HG02840 (cell line): ENCODE data around the gene UCHL5.

Experiments
- ATAC-seq: cut with Tn5 transposase; IDR thresholded peaks from one replicate; pipeline ENCODE4 v1.9.1; 2021; ENCODE audit warnings: mild to moderate bottlenecking, moderate library complexity, moderate number of reproducible peaks; ENCODE audit not compliant: unreplicated experiment, low FRiP score

Gene UCHL5, protein sequence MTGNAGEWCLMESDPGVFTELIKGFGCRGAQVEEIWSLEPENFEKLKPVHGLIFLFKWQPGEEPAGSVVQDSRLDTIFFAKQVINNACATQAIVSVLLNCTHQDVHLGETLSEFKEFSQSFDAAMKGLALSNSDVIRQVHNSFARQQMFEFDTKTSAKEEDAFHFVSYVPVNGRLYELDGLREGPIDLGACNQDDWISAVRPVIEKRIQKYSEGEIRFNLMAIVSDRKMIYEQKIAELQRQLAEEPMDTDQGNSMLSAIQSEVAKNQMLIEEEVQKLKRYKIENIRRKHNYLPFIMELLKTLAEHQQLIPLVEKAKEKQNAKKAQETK

DNA sequence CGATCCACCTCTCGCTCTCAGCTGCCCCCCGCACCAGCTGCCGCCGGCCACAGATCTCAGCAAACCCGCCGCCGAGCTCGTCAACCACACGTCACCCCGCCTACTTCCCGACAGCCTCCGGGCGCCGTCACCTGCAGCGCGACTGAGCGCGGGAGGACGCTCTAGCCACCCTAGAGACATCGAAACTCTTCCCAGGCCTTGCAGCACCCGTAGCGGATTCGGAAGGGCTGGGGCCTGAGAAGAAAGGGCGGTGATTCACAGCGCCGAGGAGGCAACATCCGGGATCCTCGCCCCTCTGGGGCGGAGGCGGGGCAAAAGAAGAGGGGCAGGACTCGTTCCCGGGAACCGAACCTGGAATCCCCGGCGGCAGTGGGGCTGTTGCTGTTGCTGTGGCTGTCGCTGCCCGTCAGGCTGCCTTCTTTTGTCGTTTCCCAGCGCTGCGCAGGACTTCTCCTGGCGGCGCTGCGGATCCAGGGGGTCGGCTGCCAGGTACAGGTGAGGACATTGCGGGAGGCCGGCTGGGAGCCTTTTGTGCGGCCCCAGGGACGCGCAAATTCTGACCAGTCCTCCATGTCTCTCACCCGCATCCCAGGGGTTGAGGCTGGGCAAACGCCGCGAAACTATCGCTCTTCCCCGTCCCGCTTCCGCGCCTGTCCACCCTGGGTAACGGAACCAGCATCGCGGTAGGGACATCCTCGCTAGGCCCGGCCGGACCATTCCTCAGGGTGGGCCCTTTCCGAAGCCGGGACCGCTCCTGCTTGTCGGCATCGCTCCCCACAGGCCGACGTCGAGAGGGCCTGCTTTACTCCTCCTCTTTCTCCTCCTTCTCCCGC, at the start of gene UCHL5, which contains the start of gene RO60:
UCHL5 (minus strand) TSS at position 79 of the 833 bp plus-strand sequence. CDS start 100 bp downstream, outside the sequence.
RO60 (plus strand) TSS at position 331 of the 833 bp plus-strand sequence. CDS start 9,443 bp downstream, outside the sequence.
- peak; percentile 94 for ATAC-seq

DNA sequence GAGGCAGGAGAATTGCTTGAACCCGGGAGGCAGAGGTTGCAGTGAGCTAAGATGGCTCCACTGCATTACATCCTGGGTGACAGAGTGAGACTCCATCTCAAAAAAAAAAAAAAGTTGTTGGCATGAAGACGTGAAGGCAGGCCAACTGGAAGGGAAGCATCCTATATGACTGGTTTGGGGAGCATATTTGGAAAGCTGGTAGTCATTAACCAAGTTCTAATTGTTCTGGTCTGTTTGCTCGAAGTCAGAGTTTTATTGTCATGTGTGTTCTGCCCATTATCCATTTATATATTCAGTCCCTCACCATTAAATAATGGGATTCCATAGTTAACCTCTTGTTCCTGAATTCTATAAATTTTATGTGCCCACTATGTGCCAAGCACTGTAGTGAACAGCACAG, 49.3 kb upstream of the UCHL5 start:
- no peak for ATAC-seq

DNA sequence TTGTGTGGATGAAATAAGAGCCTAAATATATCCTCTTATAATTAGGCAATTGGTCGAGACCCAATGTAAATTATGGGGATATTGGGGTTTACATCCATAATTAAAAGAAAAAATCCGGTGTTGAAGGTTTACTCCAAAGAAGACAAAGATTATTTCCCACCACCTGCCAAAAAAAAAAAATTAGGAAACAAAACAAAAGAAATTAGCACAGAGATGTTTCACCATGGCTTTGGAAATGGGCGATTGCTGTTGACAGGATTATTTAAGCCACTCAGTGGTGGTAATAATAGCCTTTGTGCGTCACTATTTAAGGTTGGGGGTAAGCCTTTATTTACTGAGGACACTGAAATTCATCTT, 46.6 kb upstream of the UCHL5 start:
- ATAC-seq: no peak

DNA sequence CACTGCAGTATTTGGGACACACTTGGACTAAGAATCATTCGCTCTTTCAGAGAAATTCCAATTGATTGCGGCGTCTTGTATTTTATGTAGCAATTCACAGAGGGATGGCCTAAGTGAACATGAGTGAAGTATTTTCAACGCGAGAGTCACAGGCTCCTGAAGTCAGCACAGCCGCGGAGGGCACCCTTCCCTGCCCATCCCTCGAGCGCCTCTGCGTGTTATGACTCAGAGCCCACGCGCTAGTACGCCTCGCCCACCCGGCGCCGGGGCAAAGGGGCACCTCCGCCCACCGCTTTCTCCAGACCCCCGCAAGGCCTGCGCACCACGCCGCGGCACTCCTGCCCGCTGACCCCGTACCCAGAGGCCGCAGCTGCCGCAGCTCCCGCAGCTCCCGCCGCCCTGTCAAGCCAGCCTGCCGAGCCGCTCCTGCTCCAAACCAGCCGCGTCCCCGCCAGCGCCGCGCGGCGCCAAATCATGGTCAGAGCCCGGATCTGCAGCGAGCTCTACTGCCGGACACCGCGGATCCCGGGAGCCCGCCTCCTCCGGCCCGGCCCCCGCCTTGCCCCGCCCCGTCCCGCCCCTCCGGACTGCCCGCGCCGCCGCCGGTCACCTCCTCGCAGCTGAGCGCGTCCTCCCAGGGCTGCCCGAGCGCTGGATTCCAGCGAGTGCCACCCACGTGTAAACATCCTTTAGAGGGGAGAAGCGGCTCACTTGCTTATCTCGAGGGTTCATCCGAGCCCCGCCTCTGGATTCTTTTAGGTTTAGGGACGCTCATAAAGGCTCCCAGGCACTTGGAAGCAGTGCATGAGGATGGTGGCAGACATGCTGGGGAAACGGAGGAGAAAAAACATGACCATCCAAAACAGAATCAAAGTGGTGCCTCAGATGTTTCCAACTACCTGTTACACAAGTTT, 46.0 kb upstream of the UCHL5 start, which contains the start of gene GLRX2:
GLRX2 (minus strand) TSS at position 508 of the 914 bp plus-strand sequence; CDS start at position 476, 32 bp downstream.
- ATAC-seq: peak; percentile 94

DNA sequence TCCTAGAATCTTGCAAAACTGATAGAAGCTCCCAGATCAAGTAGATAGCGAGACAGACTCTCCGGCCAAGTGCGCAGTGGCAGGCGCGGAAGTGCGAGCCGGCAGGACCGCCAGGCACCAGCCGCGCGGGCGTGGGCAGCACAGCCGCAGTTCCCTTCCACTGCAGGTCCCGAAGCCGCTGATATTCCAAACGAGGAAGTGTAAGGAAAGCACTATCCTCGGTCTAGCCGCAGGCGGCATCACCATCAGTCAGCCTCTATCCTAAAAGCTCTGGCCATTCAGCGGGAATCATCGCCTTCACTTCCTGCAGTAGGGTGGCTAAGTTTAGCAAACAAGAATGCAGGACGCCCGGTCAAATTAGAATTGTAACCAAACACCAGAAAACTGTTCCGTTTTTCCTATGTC, 45.3 kb upstream of the UCHL5 start:
- peak; percentile 28 for ATAC-seq

DNA sequence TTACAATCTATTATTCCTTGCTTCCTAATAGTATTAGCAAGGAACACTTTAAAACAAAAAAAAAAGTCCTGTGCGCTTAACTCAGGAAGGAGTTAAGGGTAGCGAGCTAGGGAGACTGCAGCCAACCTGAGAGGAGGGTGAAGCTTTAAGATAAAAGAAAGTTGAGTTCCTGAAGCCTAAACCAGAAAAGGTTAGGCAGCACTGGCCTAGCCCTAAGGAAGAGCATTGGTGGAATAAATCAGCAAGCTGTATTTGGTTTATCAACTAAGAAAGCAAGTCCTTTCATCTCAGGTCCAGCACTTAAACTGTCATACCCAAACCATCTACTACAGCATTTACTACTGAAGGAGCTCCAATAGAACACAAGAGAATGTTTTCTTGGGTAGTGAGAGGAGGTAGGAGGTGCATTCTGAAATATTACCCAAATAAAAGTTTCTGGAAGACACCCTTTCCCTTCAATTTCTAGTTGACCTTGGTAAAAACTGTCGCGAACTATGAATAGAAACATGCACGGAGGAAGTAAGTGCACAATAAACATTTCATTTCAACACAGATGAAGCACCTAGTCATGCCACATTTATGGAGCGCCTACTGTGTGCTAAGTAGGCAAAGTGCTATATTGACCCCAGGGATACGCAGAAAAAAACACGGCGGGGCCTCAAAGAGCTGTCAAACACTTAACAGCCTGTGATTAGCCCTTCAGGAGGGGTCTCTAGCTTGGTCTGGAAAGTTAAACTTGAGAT, 44.8 kb upstream of the UCHL5 start:
- ATAC-seq: no peak

DNA sequence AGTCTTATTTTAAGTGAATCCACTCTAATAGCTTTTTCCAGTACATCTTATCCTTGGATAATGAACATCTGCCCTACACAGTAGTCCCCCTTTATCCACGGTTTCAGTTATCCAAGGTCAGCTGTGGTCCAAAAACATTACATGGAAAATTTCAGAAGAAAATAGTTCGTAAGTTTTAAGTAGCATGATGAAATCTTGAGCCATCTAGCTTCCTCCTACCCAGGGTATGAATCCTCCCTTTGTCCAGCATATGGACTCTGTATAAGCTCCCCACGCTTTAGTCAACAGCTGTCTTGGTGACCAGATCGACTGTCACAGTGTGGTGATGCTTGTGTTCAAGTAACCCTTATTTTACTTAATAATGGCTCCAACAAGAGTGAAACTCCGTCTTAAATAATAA, 43.5 kb upstream of the UCHL5 start:
- ATAC-seq: no peak

DNA sequence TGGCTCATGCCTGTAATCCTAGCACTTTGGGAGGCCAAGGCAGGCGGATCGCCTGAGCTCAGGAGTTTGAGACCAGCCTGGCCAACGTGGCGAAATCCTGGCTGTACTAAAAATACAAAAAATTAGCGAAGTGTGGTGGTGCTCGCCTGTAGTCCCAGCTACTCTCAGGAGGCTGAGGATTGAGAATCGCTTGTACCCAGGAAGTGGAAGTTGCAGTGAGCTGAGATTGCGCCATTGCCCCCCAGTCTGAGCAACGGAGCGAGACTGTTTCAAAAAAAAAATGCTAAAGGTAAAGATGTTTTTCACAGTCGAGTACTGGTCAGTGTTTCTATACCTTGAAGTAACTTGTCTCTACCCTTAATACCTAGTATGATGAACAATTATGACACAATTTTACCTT, 35.0 kb upstream of the UCHL5 start:
- ATAC-seq: no peak

DNA sequence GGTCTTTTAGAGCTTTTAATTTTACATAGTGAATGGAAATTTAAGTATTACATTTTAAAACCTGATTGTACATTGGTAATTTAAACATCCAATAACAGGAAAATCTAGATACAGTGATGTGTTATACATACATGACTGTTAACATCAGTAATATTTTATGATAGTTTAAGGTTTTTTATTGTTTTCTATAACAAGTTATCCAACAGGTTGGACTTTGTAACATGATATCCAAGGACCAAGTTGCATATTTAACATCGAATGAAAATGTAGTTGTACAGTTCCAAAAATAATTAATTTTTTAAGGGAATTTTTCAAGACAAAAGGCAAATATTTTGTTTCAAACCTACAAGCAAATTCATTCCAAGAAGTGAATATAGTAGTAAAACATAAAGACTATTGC, 31.7 kb upstream of the UCHL5 start:
- ATAC-seq: no peak

DNA sequence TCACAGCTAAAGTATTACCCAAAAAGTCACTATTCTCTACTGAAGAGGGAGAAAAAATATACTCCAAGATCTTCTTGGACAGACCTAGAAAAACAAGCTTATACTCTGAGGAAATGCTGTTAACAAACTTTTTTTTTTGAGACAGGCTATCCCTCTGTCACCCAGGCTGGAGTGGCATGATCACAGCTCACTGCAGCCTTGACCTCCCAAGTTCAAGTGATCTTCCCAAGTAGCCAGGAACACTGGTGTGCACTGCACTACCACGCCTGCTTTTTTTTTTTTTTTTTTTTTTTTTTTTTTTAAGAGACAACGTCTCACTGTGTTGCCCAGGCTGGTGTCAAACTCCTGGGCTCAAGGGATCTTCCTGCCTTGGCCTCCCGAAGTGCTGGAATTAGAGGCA, 28.7 kb upstream of the UCHL5 start:
- ATAC-seq: no peak

DNA sequence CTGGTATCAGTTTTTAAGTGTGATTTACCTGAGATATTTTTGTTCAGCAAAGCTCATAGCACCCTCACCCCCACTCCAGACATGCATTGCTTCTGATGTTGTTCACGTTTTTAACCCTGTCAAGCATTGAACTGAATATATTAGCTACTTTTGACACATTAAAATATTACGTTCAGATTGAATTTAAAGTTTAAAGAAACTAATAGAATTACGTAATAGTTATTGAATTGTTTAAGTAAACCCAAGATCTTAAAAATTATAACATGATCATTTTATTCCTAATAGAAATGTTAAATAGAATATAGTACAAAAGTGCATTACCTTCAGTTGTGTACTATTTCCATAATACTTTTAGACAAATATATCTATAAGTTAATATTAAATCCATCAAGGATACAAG, 27.2 kb upstream of the UCHL5 start:
- no peak for ATAC-seq

DNA sequence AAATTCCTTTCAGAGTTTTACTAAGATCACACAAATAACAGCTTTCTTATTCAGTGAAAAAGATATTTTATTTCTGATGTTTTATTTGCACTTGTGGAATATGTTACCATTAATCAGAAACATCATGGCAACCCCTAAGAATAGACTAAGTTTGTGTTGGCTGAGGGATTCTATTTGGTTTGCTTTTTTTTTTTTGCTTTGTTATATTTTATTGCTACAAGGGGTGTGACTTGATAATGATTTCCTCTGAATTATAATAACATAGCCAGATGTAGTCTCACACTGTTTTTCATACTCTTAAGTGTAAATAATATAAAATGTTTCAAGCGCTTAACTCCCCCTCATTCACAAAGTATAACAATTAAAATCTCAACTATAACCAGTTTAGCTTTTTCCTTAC, 26.1 kb upstream of the UCHL5 start:
- no peak for ATAC-seq

DNA sequence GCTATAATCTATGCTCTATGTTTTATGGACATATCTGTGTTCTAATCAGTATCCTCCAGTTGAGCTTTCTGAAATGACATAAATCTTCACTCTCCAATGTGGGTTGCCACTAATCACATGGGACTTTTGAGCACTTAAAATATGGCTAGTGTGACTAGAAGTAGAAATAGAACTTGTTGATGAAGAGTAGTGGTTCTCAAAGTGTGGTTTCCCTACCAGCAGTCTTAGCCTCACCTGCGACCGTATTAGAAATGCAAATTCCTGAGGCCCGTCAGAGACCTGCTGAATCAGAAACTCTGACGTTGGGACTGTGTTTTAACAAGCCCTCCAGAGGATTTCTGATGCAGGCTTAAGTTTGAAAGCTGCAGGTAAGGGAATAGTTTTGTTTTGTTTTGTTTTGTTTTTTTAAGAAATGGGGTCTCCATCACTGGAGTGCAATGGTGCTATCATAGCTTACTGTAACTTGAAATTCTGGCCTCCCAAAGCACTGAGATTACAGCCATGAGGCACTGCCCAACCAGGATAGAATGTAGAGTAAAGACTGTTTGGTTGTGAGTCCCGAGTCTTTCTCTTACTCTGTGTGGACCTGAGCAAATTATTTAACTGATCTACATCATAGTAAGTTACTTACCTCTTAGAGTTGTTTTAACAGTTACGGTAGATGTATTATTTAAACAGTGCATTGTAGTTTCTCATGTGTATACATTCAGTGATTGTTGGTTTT, 24.4 kb upstream of the UCHL5 start:
- peak; percentile 91 for ATAC-seq

DNA sequence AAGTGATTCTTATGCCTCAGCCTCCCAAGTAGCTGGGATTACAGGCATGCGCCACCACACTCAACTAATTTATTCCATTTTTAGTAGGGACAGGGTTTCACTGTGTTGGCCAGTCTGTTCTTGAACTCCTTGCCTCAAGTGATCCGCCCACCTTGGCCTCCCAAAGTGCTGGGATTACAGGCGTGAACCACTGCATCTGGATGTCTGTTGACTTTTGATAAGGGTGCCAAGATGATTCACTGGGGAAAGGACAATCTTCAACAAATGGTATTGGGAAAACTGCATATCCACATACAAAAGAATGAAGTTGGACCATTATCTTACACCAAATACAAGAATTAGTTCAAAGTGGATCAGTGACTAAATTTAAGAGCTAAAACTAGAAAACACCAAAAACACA, 20.0 kb upstream of the UCHL5 start:
- no peak for ATAC-seq

DNA sequence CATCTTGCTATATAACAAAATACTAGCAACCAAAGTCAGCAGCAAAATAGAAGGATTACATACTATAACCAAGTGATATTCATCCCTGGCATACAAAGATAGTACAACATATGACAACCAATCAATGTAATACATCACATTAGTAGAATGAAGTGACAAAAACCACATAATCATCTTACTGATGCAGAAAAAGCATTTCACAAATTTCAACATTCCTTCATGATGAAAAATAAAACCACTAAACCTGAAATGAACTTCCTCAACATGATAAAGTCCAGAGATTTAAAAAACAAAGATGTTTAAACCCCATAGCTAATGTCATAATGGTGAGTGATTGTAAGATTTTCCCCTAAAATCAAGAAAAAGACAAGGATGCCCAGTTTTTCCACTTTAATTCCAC, 18.8 kb upstream of the UCHL5 start:
- ATAC-seq: no peak

DNA sequence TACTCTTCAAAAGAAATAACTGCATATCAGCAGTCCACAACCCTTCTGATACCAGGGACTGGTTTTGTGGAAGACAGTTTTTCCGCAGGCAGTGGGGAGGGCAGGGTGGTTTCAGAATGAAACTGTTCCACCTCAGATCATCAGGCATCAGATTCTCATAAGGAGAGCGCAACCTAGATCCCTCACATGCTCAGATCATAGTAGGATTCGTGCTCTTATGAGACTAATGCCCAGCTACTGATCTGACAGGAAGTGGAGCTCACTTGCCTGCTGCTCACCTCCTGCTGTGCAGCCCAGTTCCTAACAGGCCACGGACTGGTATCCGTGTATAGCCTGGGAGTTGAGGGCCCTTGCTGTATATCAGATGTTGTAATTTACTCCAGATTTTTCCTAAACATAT, 11.8 kb upstream of the UCHL5 start:
- ATAC-seq: no peak

DNA sequence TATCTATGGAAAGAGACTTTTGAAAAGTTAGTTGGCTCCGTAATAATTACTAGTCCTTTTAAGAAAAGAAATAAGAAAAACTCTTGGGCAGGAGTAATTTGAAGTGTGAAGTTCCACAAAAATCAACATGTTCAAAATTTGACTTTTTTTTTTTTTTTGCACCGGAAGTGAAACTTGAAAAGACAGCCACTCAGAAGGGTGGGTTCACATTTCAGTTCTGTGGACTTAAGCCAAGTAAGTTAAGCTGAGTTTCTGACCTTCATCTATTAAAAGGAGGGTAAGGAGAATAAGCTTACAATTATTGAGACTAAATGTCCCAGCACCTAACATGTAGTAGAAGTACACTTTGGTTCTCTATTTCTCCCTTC, 11.2 kb upstream of the UCHL5 start:
- no peak for ATAC-seq

DNA sequence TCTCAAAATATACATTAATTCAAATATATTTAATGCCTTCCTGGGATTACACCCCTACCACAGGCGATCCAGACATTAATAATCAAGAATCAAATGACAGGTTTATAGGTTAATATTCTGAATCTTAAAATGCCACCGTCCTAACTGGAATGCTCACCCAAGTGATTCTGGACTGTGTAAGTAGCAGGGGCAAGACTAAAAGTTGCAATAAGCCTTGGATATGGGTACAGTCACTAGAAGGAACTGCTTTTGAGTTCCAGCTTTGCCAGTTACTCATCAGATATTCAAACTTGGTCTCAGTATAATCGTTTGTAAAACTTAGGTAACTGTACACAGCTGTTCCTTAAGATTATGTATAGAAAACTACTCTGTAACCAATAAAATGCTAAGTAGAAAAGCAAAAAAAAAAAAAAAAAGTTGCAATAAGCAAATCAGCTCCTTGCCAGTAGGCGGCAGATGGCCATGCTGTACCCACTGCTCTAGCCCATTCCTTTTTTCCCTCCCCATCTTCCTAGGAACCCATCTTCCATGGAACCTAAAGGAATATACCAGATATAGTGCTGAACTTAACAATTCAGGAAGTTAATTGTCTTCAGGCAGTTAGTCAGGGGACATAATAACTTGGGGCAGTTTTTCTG, 10.7 kb upstream of the UCHL5 start:
- ATAC-seq: no peak

DNA sequence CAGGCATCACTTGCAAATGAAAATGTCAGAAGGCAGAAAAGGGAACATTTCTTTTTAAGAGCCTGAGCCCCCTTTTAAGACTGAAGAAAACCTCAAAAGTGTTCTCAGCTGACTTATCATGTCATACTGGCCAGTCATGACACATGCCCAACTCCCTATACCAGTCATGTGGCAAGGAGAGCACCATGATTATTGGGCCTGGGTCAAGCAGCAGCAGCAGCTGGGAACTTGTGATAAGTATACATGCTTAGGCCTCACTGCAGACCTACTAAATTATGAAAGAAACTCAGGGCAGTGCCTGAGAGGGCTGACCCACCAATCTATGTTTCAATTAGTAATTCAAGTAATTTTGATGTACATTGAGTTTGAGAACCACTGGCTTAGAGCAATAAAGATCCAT, 8.9 kb upstream of the UCHL5 start:
- ATAC-seq: no peak
